Sigmoid colon (tissue), 4 donors: Measurements from ENCODE around the gene RNF186.

Source experiments
- CTCF ChIP-seq, 4 experiments: fragments of 450-650 bp in 3 of 4; fragments of 200-600 bp in 1 of 4; IDR thresholded peaks; one replicate each; pipeline ENCODE4 v1.5.1; 2016 to 2019; ENCODE audit warnings: antibody characterized with exemption in 4 of 4, mild to moderate bottlenecking in 3 of 4, moderate library complexity in 2 of 4
- EP300 ChIP-seq, 4 donors: sonication (generic); formaldehyde crosslinking; IDR thresholded peaks; one replicate each; pipeline ENCODE4 v1.6.1; 2017; ENCODE audit warnings: antibody characterized with exemption in 4 of 4

DNA sequence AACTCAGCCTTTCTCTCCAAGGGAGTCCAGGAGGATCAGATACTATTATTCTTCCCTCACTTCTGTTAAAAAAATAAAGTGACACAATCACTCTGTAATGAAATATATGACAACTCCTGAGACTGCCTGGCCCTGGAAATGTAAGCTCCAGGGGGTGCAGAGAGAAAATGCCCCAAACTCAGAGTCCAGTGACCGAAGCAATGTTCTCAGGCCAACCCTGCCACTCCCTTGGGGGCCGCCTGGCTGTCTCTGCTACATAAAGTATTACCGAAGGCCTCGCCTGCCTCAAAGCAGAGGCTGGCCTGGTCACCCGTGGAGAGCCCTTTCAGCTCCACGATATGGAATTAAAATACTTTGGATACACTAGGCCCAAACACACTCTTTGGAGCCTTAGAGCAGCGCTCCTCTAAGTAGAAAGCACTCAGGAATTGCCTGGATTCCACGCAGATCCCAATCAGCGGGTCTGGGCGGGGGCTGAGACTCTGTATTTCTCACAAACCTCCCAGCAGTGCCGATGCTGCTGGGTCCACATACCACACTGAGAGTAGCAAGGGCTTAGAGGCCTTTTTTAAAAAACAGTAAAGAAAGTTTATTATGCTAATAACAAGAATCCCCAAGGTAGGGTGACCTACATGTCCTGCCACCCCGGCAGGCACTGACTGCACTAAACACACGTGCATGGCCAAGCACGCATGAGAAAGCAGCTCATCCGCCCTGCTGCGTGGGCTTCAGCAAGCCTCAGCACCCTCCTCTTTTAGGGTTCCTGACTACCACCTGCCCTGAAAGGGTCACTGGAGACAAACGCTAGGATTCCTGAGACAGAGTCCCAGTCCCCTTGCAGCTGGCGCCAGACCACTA, 46.5 kb downstream of the RNF186 start:
- TF ChIP-seq EP300 (IDR thresholded peaks at IDR 0.05) = no peak
- TF ChIP-seq CTCF (IDR thresholded peaks at IDR 0.05) = no peak
